Activated CD8-positive, alpha-beta memory T cell treated with anti-CD3 and anti-CD28 coated beads for 36 hours (primary cell): ENCODE data around the gene C4orf50. TPM values are rescaled to one million over a fixed set of nuclear protein-coding genes. Genes with fewer than 3 reads are reported as not detected.

ENCODE experiments used
- CTCF ChIA-PET: fragments of 350-600 bp; sonication (Branson Sonifier 250); formaldehyde crosslinking; loops from one replicate; lab custom pipeline; 2021; ENCODE audit warnings: antibody characterized with exemption; lab: Charles Lee
- POLR2A ChIA-PET: fragments of 350-600 bp; sonication (Branson Sonifier 250); formaldehyde crosslinking; loops from one replicate; lab custom pipeline; 2021; ENCODE audit warnings: antibody characterized with exemption; lab: Charles Lee
- total RNA-seq, 2 experiments: library from RNA; stranded (reverse); gene quantifications; one replicate each; pipeline ENCODE4 v1.2.3, GENCODE V29; 2021

C4orf50 gene
- total RNA-seq, 2 experiments from 2014 or later: 0.17 to 0.19 TPM

GRCh38 chr4:5889002-5889696 lies 129.1 kb downstream of the C4orf50 start:
- POLR2A ChIA-PET: interaction anchor here (0.7 kb wide), 1 partner anchor 864 kb away, joined by 3 read pairs; no protein-coding TSS in a partner anchor
- CTCF ChIA-PET: no interaction called here

GRCh38 chr4:5888222-5889001 lies 129.8 kb downstream of the C4orf50 start:
- ChIA-PET CTCF (no interaction called here), POLR2A (no interaction called here)

GRCh38 chr4:5887361-5888221 lies 130.6 kb downstream of the C4orf50 start:
- CTCF ChIA-PET: no interaction called here
- POLR2A ChIA-PET: no interaction called here

- ChIA-PET POLR2A (no interaction called here), CTCF (no interaction called here)
Observed at GRCh38 chr4:5887011-5887360, 131.2 kb downstream of the C4orf50 start.

- ChIA-PET POLR2A (no interaction called here), CTCF (no interaction called here)
Observed at GRCh38 chr4:5885733-5886132, 132.5 kb downstream of the C4orf50 start.

- ChIA-PET CTCF (interaction anchor here (0.7 kb wide), 1 partner anchor 57 kb away, joined by 3 read pairs; no protein-coding TSS in a partner anchor), POLR2A (no interaction called here)
Observed at GRCh38 chr4:5884796-5885195, 133.4 kb downstream of the C4orf50 start.

DNA sequence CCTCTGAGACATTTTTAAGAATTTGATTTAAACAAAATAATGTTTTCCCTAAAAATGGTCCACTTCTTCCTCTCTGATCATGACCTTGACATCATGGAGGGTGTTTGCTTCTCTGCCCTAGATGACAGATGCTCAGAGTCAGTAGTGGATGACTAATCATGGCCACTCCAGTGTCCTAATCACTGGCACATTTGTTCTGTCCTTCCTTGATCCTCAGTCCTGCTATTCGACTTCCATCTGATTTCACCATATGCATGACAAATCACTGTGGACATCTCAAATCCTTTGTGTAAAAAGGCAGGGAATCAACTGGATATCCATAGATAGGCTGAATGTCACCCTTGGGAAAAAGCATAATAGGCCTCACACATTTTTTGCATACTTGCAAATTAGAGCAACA lies 134.3 kb downstream of the C4orf50 start:
- ChIA-PET POLR2A (no interaction called here), CTCF (no interaction called here)

DNA sequence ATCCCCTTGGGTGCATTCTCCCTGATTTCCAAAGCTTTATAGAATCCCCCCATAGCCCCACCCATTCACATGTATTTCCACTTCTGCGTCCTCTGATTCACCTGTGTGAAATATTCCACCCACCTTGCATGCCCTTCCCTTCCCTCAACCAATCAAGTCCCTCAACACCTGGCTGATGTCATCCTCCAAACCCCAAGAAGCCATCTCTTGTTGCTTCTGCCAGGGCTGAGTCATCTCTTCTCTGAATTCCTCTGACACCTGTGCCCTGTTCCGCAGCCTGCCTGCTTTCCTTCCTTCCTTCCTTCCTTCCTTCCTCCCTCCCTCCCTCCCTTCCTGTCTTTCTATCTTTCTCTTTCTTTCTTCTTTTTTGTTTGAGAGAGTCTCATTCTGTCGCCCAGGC lies 135.3 kb downstream of the C4orf50 start:
- CTCF ChIA-PET: no interaction called here
- POLR2A ChIA-PET: no interaction called here

GRCh38 chr4:5881340-5881739 lies 136.9 kb downstream of the C4orf50 start:
- ChIA-PET CTCF (no interaction called here), POLR2A (no interaction called here)

GRCh38 chr4:5878359-5878758 lies 139.9 kb downstream of the C4orf50 start:
- ChIA-PET POLR2A (no interaction called here), CTCF (no interaction called here)

DNA sequence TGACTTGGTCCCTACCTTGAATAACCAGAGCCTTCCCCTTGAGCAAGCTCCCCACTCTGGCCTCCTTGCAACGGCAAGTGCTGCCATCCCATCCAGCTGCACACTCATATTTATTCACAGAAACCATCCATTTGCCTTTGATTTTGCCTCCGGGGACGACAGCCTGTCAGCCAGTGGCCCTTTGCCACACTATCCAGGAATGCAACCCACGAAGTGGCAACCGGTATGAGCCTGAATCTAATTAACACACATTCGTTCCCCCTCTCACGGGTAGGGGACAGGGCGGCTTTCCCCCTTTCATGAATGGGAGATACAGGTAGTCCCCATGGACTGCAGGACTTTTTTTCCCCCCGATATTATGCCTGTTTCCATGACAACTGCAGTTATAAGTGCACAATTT lies 140.8 kb downstream of the C4orf50 start:
- ChIA-PET CTCF (no interaction called here), POLR2A (no interaction called here)

DNA sequence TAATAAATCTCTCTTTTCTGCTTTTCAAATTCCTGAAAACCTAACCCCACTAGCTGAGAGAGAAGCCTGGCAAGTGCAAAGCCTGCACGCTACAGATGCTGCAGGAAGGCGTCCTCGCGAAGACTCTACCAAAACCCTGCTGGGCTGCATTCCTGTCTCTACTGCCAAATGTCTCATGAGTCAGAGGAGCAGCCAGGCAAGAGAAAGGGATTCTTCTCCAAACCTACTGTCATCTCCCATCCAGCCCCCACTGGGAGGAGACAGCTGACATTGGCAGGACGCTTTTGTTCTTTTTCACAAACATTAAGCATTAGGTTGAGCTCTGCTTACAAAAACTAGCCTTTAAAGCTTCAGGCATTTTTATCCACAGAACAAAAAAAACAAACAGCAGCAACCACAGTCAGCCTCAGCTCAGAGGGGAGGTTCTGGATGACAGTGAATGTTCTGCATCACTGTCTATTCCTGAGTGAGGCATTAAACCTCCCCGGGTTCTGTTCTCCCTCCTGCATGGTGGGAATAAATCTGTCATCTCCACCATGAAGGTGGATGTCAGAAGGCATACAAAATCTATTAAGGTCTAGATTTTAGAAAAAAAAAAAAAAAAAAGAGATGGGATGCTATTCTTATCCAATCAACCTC lies 143.3 kb downstream of the C4orf50 start:
- POLR2A ChIA-PET: no interaction called here
- CTCF ChIA-PET: no interaction called here

GRCh38 chr4:5870701-5871100 lies 147.5 kb downstream of the C4orf50 start:
- POLR2A ChIA-PET: no interaction called here
- CTCF ChIA-PET: no interaction called here

DNA sequence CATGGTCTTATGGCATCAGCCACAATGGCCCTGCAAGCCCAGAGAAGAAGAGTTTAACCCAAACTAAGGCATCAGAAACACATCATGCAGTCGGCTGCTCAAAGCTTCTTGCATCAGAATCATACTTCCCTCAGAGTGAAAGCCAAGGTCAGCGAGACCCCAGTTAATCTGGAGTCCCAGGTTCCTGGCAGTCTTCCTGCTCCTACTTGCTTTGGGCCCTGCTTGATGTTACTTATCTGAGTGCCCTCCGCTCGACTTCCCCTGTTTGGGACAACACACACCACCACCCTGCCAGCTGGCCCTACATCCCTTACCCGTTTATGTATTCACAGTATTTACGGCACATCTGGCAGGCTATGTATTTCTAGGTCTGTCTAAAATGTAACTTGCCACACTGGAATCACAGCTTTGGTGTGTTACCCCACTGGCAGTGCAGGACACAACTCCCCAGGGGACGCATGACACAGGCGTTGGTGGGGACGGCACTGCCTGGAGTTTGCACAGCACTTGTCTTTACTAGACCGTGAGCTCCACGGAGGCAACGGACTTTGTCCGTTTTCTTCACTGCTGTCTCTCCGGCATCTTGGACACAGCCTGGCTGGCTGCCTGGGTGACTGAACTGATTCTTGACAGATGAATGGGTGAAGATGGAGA lies 148.1 kb downstream of the C4orf50 start:
- POLR2A ChIA-PET: no interaction called here
- CTCF ChIA-PET: no interaction called here

DNA sequence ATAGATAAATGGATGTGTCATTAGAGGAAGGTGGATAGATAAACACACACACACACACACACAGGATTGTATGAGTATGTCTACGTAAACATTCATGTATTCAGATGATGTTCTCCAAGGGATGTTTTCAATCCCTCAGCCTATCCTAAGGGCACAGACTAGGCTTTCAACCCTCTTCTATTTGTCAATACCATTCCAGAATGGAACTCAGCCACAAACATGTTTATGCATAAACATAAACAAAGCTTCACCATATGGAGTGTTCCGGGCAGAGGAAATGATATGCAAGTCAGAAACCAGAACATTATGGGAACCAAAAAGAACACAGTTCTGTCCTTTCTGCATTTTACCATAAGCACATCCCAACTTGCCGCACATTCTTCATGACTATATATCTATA lies 150.4 kb downstream of the C4orf50 start:
- ChIA-PET POLR2A (no interaction called here), CTCF (no interaction called here)

GRCh38 chr4:5866841-5867813 lies 151.1 kb downstream of the C4orf50 start:
- CTCF ChIA-PET: no interaction called here

GRCh38 chr4:5865896-5866599 lies 152.2 kb downstream of the C4orf50 start:
- POLR2A ChIA-PET: no interaction called here
- CTCF ChIA-PET: no interaction called here

More at GRCh38 chr4:5866841-5867813, 151.1 kb downstream of the C4orf50 start:
- POLR2A ChIA-PET: no interaction called here
